Stimulated activated naive CD4-positive, alpha-beta T cell treated with Interleukin-2 at 50 U/mL for 16 hours (primary cell): ENCODE results near the gene KIAA1217.
"Not testable (repeated sequence)": the region's sequence is repeated elsewhere in the genome, so short reads cannot be mapped to it uniquely, and the experiment has no call there.

ENCODE experiments used
- DNase-seq: peaks from one replicate; lab custom pipeline; 2025; lab: John Stamatoyannopoulos, UW

The KIAA1217 gene

GRCh38 chr10:24288581-24288980 is 79.6 kb downstream of the KIAA1217 start:
- DNase-seq = no peak

DNA sequence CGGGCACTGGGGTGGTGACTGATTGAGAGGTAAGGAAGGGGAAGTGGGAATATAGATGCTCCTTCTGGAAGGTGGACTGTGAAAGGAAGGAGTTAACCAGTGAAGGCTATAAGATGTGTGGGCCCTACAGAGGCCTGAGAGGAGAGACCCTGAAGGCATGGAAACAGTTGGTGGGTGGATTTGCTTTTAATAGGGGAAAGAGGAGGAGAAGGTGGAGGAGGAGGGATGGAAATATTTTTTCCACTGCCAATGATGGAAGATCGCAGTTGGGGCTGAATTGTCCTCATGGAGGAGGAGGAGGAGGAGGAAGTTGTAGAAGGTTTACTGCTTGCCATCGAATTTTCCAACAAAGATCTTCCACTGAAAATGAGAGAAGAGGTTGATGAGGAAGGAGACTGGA is 80.3 kb downstream of the KIAA1217 start:
- DNase-seq = no peak

- DNase-seq = no peak
These were observed 83.7 kb downstream of the KIAA1217 start for GRCh38 chr10:24292304-24293293.

- DNase-seq = no peak
These were observed 90.8 kb downstream of the KIAA1217 start for GRCh38 chr10:24299578-24300260.

GRCh38 chr10:24303522-24304310 is 94.8 kb downstream of the KIAA1217 start:
- no peak for DNase-seq

GRCh38 chr10:24305551-24306506 is 96.9 kb downstream of the KIAA1217 start:
- no peak for DNase-seq

DNA sequence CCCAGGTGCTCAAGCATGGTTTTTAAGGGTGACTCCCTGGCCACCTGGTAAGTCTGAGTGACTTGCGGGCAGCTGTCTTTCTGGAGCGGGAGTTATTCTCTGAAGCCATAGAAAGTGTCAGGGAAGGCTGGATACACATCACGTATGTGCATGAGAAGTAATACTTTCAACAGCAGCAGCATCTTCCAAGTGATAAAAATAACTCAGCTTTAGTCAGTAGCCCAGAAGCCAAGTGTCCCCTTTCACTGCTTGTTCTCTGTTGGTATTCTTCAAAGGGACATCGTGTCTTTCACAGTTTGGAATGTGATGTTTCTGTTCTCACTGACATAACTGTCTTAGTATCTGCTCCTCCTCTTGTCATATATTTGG is 97.6 kb downstream of the KIAA1217 start:
- DNase-seq = no peak

GRCh38 chr10:24307116-24307515 is 98.2 kb downstream of the KIAA1217 start:
- no peak for DNase-seq

GRCh38 chr10:24307696-24308485 is 99.0 kb downstream of the KIAA1217 start:
- DNase-seq = no peak

DNA sequence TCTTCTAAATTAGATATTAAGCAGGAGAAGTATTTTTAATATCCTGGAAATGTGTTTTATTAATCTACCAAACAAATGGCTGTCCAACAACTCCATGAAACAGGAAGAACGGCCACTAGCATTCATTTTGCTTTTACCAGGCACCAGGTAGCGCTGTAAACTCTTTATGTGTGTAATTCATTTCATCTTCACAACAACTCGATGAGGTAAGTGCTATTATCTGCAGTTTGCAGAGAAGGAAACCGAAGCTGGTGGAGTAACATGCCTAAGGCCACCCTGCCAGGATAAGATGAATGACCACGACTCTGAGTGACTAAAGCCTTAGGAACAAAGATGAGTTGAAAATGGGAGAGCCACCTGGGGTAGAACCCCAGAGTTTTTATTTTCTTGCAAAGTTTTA is 101.2 kb downstream of the KIAA1217 start:
- no peak for DNase-seq

GRCh38 chr10:24311888-24312287 is 103.0 kb downstream of the KIAA1217 start:
- DNase-seq = no peak

- no peak for DNase-seq
These were observed 104.3 kb downstream of the KIAA1217 start for GRCh38 chr10:24313283-24313682.

GRCh38 chr10:24315211-24315610 is 106.3 kb downstream of the KIAA1217 start:
- no peak for DNase-seq

DNA sequence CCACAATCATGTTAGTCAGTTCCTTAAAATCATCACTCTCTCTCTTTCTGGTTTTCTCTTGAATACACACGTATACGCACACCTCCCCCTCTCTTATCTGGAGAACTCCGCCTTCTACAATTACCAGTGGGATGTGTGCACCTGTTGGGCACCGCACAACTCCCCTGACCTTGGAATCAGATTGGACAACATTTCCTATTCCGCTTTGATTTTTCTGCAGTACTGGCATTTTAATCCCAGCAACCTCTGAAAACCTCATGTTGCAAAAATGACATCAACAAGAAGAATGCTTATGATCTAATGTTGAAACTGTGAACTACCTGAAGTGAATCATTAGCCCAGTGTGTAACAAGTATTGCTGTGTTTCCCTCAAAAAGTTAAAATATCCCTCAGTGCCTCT is 109.6 kb downstream of the KIAA1217 start:
- DNase-seq = no peak

GRCh38 chr10:24320373-24320772 is 111.4 kb downstream of the KIAA1217 start:
- DNase-seq = no peak

- no peak for DNase-seq
These were observed 115.7 kb downstream of the KIAA1217 start for GRCh38 chr10:24324651-24325050.

- no peak for DNase-seq
These were observed 122.5 kb downstream of the KIAA1217 start for GRCh38 chr10:24331457-24331856.

GRCh38 chr10:24333736-24334135 is 124.8 kb downstream of the KIAA1217 start:
- no peak for DNase-seq

DNA sequence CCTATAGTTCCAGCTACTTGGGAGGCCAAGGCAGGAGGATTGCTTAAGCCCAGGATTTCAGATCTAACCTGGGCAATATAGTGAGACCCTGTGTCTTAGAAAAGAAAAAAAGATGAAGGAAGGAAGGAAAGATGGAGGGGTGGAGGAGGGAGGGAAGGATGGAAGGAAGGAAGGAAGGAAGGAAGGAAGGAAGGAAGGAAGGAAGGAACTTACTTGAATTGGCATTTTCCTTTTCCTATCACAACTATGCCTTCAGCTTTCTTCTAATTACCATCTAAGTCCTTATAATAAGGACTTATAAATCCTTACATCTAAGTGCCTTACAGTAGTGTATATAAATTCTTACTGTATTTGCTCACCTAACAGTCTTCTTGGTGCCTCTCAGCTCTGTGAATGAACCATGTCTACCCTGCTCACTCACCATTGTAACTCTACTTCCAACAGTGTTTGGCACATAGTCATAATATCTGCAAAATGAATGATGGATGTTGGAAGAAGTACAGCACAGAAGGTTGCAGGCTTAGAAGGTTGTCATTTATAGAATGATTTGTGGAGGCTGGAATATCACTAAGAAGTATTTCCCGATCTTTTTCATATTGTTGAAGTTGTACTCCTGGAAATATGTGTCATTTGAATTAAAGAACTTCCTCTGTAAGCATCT is 125.5 kb downstream of the KIAA1217 start:
- no peak for DNase-seq

DNA sequence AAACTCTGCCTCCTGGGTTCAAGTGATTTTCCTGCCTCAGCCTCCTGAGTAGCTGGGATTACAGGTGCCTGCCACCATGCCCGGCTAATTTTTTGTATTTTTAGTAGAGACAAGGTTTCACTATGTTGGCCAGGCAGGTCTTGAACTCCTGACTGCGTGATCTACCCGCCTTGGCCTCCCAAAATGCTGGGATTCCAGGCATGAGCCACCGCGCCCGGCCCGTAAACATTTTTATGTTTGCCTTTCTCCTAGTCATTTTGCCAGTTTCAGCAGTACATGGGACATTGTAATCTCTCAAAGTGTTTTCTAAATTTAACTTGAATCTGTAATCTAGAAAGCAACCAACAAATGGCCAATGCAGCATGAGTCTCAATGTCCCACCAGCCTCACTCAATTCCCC is 128.8 kb downstream of the KIAA1217 start:
- DNase-seq = not testable (repeated sequence)
